GM19328 (cell line): ENCODE measurements around the gene RPE65.
"Not testable (repeated sequence)": the region's sequence is repeated elsewhere in the genome, so short reads cannot be mapped to it uniquely, and the experiment has no call there.

Source experiments
- ATAC-seq: cut with Tn5 transposase; IDR thresholded peaks from one replicate; pipeline ENCODE4 v1.9.1; 2021; ENCODE audit warnings: mild to moderate bottlenecking, moderate library complexity; ENCODE audit not compliant: unreplicated experiment

Gene RPE65

DNA sequence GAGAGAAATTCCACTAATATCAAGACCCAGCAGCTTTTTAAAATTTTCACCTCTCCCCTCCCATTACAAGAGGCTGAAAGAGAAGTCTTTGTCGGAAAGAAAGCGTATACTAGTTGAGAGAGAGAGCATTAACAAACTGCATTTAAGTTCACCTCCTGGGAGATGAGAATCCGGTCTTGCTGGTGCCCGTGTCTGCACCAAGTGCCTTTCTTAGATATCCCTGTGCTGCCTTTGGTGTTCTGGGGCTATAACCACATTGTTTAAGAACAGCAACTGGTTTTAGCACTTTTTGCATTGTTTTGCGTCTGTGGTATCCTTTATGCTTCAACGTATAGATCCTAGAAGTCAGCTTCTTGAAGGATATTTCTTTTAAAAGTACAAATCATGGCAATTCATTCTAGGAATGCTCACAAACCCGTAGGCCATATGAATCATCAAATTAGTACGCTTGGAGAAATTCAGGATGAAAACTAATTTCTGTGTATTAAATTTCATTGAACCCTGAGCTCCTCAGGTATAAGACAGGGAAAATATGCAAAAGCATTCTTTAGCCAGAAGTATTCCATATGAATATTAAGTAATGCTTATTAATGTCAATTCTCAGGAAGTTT is 3.4 kb upstream of the RPE65 start:
- no peak for ATAC-seq

DNA sequence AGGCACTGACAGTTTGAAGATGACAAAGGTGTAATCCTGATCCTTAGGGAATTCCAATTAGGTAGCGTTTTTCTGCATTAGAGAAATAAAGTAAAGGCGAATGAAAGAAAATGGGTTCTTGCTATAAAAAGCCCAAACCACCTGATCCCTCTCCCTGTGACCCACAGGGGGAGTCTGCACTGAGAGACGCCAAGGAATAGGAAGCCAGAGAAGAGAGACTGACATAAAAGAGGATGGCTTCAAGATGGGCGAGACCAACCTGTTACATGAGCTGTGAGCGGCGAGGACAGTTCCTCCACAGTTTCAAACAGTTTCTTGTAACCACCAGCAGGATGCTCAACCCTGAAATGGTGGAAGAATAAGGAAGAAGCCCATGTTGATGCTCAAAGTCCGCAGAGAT is 1.4 kb downstream of the RPE65 start:
- no peak for ATAC-seq

DNA sequence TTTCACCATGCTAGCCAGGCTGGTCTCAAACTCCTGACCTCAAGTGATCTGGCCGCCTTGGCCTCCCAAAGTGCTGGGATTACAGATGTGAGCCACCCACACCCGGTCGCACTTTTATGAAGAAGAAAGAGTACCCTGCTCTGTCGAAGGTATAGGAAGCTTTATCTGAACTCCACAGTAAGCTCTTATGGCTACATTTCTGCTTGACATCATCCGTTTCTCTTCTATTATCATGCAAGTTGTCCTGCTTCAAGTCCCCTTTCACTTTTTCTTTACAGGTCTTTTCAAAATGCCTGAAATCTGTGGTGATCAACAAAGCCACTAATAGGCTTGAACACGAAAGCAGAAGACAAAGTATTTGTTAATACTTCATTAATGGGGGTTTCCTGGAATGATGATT is 4.0 kb downstream of the RPE65 start:
- ATAC-seq = no peak

DNA sequence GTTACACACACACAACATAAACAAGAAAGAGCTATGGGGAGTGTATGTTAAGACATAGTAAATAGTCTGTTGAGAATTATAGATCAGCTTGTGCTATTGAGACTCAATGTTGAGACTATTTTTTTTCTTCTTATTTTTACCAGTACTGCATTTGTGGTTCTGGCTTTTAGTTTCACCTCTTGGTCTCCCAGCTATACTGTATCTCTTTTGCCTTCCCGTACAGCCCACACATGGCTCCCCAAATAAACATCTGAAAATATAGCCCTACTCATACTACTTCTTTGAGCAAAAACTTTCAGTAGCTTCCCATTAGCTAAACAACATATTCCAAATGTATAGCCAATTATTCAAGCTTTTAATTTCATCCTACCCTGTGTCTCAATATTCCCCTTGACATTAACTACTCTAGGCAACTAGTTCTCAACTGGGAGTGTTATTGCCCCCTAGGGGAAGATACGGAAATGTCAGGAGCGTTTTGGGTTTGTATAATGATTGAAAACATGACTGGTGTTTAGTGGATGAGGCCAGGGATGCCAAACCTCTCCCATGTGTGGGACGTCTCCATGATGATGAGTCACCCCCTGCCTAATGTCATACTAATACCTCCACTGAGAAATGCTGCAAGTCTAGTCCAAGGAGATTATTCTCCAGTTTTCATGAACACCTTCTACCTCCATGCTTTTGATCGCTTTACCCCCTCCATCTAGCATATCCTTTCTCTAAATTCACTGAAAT is 6.8 kb downstream of the RPE65 start:
- ATAC-seq = peak; percentile 82

DNA sequence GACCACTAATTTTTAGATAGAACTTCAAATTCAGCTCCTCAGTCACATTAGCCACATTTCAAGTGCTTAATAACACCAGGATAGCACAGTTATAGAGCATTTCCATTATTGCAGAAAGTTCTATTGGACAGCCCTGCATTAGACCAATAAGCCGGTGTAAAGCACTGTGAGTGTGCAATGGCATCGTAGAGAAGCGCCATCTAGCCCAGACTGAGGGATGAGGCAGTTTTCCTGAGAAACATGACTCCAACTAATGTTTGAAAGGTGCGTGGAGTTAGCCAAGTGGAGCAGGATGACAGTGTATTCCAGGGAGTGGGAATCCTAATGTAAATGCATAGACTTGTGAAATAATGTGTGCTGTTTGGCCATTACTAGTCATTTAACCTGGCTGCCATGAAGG is 7.7 kb downstream of the RPE65 start:
- ATAC-seq = no peak

DNA sequence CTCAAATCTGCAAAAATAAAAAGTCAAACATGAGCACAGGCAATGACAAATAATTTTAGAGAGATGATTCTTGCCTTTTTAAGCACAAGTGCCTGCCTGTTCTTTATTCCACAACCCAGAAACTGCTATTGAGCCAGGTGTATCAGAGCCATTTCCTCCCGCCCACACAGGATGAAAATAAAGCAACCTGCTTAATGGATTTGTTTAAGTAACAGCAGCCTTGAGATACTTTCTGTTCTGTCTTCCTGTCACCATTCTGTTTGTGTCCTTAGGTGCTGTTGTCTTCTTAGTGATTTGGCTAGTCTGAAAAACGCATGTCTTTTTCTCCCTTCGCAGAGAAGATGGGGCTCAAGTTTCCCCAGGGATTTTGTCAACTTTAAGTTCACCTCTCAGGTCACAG is 11.4 kb downstream of the RPE65 start:
- no peak for ATAC-seq

DNA sequence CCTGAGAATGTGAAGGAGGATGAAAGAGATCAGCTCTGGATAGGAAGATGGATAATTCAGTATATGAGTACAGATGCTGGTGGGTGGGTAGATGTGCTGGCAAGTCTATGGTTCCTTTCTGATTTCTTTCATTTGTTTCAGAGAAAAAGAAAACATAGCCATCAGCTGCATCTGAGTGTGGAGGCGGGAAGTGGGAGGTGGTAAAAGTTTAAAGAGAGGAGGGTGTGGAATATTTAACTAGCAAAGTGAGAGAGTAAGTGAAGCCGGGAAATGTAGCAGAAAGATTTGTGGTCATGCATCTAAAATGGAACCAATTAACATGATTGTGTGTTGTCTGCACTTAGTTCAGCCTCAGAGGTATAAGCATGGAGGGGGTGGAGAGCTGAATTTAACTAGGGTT is 16.4 kb downstream of the RPE65 start:
- no peak for ATAC-seq

DNA sequence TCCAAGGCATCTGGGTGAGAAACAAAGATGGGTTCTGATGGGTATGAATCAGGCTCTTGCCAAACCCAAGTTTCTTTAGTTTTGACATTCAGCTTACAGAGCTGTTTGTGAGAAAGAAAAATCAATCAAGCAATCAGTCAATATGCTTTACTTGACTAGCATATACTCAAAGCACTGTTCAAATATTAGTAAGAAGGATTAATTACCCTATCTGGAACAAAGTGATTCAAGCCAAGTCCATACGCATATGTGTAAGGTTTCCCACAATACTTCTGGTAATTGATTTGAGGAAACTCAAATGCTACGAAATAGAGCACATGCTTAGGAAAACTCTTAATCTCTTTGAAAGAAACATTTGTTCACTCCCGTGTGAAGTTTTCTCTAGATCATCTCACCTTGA is 18.7 kb downstream of the RPE65 start:
- ATAC-seq = no peak

DNA sequence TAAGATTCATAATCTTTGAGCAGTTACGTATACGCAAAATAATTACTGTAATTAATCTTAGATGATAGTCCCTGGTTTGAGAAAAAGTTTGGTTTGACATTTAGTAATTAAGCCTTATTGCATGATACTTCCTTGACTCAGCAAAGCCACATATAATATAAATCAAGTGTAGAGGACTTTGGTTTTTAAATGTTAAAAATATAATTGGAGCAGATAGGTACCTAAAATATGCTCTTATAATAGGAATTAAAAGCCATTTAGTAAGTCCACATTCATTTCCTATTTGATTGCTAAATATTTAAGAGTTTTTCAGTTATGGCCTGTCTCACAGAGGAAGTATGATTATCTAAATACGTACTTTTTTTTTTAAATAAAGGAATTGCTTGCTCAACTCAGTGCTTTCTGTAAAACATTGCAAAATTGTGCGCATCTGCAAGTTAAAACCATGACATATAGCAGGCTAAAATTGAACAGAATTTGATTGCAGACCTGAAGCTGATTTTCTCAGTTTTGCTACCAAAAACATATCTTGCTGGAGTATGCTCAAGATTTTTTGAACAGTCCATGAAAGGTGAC is 20.4 kb downstream of the RPE65 start:
- no peak for ATAC-seq

DNA sequence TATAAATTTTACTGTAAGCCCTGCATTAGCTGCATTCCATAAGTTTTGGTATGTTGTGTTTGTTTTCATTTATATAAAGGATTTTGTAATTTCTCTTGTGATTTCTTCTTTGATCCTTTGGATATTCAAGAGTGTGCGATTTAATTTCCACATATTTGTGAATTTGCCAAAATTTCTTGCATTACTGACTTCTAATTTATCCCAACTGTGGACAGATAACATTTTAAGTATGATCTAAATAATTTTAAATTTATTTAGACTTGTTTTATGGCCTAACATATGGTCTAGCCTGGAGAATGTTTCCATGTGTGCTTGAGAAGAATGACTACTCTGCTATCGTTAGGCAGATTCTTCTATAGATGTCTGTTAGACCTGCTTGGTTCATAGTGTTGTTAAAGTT is 23.2 kb downstream of the RPE65 start:
- no peak for ATAC-seq

DNA sequence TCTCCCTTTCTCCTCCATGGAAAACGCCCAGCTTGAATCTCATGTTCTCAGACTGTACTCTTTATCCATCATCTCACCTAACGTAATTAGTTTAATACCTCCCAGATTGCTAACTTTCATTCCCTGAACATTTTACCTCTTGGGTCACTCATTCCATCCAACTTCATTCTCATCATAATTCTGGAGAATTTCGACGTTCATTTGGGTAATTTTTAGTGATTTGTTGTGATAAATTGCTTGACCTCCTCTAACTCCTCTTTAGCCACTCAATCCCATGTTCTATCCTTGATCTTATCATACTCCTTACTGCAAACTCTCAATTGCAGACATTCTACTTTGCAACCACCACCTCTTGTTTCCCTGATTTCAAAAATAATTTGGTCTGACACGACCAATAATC is 28.4 kb downstream of the RPE65 start:
- no peak for ATAC-seq

DNA sequence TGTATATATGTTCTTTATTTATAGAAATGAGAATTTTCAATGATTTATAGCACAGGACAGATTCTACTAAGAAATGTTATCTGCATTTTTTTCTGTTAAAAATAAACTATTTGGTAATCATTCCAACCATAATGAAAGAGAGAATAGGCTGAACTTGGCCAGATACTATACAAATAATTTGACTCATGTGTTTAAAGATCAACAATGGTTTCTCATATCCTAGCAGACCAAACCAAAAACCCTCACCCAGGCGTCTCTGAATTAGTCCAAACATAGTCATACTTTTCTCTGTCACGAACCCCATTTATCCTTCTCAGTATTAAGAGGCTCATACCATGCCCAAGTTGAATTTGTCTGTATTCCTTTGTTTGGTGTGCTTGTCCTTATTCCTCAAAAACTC is 40.3 kb downstream of the RPE65 start:
- no peak for ATAC-seq

DNA sequence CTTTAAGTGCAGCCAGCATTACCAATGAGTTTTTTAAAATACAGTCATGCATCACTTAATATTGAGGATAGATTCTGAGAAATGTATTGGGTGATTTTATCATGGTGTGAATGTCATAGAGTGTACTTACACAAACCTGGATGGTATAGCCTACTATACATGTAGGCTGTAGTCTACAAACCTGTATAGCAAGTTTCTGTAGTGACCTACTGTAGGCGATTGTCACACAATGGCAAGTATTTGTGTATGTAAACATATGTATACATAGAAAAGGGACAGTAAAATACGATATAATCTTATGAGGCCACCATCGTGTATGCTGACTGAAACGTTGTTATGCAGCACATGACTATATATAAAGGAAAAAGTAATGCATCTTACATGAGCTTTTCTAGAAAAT is 48.2 kb downstream of the RPE65 start:
- ATAC-seq = no peak

DNA sequence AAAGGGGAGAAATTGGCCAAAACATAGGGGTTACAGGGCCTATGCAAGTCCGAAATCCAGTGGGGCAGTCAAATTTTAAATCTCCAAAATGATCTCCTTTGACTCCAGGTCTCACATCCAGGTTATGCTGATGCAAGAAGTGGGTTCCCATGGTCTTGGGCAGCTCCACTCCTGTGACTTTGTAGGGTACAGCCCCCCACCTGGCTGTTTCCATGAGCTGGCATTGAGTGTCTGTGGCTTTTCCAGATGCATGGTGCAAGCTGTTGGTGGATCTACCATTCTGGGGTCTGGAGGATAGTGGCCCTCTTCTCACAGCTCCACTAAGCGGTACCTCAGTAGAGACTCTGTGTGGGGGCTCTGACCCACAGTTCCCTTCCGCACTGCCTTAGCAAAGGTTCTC is 54.2 kb downstream of the RPE65 start:
- not testable (repeated sequence) for ATAC-seq

DNA sequence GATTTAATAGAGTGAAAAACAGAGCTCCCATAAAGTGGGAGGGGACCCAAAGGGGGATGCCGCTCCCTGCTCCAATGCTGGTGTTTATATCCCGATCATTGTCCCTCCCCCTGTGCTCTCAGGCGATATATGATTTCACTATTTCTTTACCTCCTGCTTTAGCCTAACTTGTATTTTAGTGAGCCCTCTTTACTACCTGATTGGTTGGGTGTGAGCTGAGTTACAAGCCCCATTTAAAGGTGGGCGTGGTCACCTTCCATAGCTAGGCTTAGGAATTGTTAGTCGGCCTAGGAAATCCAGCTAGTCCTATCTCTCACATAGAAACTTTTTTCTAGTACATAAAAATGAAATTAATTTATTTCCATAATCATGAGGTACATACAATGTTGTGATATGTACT is 57.3 kb downstream of the RPE65 start:
- not testable (repeated sequence) for ATAC-seq

DNA sequence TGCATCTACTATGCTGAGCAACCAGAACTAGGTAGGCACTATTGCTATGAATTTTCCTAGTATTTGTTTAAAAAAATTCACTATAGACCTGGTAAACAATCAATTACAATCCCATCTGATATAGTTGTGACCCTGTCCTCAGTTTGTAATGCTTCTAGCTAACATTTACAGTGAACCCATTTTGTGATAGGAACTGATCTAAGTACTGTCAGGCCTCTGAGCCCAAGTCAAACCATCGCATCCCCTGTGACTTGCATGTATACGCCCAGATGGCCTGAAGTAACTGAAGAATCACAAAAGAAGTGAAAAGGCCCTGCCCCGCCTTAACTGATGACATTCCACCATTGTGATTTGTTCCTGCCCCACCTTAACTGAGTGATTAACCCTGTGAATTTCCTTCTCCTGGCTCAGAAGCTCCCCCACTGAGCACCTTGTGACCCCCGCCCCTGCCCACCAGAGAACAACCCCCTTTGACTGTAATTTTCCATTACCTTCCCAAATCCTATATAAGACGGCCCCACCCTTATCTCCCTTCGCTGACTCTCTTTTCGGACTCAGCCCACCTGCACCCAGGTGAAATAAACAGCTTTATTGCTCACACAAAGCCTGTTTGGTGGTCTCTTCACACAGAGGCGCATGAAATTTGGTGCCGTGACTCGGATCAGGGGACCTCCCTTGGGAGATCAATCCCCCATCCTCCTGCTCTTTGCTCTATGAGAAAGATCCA is 63.8 kb downstream of the RPE65 start:
- not testable (repeated sequence) for ATAC-seq

DNA sequence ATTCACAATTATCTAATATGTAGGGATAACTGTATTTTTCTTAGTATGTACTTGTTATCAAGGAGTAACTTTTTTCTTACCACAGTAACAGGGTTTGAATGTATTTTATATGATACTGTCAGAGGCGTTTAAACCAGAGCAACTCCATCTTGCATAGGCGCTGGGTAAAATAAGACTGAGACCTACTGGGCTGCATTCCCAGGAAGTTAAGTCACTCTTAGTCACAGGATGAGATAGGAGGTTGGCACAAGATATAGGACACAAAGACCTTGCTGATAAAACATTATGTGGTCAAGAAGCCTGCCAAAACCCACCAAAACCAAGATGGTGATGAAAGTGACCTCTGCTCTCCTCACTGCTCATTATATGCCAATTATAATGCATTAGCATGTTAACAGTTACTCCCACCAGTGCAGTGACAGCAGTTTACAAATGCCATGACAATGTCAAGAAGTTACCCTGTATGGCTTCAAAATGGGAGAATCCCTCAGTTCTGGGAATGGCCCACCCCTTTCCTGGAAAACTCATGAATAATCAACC is 64.8 kb downstream of the RPE65 start:
- no peak for ATAC-seq

DNA sequence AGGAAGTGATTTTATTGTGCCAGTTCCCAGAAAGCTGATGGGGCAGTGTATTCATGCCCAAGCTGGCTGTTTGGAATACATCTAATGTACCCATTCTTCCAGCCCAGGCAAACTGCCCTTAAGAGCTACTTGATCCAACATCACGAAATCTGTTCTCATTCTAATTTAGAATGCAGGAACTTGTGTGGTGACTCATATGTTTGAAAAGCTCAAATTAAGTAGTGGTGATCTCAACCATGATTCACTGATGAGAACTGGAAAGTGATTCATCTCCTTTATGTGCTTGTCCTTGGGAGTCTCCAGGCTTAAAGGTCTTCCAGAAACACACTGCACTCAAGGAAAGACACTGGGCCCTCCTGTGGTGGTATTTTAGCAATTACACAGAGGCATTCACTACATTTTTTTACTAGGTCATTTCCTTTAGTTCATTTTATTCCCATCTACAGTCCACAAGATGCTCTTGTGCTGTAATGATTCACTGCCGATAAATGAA is 65.4 kb downstream of the RPE65 start:
- no peak for ATAC-seq

DNA sequence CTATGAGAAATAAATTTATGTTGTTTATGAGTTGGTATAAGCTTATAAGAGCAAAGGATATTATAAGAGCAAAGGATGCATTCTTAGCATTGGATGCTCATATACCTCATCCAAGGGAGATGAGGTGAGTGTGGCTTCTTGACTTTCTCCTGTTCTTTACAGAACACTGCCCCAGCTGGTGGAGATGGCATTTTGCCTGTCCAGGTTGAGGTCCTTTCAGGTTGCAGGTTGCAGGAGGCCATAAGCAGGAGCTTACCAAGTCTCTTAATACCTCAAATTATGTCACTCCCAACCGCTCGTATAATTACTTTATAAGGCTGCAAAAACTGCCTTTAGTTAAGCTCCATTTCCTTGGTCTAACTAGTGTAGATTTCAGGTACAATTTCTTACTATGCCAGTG is 66.7 kb downstream of the RPE65 start:
- no peak for ATAC-seq

DNA sequence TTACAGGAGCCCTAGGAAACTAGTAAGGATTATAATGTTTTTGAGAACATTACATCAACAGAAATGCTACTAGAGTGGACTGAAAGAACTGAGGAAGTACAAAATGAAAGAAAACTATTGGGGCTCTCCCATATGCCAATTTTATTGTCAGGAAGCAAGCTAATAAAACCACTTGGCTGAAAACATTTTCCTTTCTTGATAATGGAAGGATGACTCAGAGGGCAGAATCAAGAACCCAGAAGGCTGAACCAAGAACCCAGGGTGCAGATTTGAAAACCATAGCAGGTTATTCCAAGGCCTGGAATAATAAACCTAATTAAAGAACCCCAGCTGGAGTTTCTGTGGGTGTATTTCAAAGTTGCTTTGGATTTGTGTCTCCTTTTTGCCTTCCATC is 70.7 kb downstream of the RPE65 start:
- ATAC-seq = no peak
